ENCODE results near the gene KIF21A. TPM values are rescaled to one million over a fixed set of nuclear protein-coding genes. Genes with fewer than 3 reads are reported as not detected.

KIF21A gene
- total and polyA plus RNA-seq, 12 donors = 5.8 to 29.7 (median 11.0) TPM

GRCh38 chr12:39413836-39414771 is 28.8 kb downstream of the KIF21A start:
- H3K27ac ChIP-seq = no peak overlapping the region
- TF ChIP-seq CTCF (IDR thresholded peaks at IDR 0.05) (no peak), POLR2A (IDR thresholded peaks at IDR 0.05) (no peak)
- no peaks in the 10 kb centered on the region for H3K9me3 ChIP-seq (replicated peaks in 1 of 3)
- H3K36me3 ChIP-seq (replicated peaks in 1 of 2) = no peaks in the 10 kb centered on the region
- 77 to 89% (median 82%) methylated on average over 2 of the region's 2 CpGs for WGBS, 4 donors
- no peak overlapping the region for H3K4me3 ChIP-seq
- no peaks in the 10 kb centered on the region for H3K4me1 ChIP-seq (replicated peaks in 1 of 2)
- intact Hi-C loops (cut with DNase I) = no loop called here
- no peak for DNase-seq
- no peaks in the 10 kb centered on the region for H3K27me3 ChIP-seq

- H3K4me3 ChIP-seq = no peak overlapping the region
- no peak for DNase-seq
- no peaks in the 10 kb centered on the region for H3K36me3 ChIP-seq (replicated peaks in 1 of 2)
- no peak overlapping the region for H3K27ac ChIP-seq
- 80 to 89% (median 84%) methylated on average over 6 of the region's 6 CpGs for WGBS, 4 donors
- TF ChIP-seq CTCF (IDR thresholded peaks at IDR 0.05) = no peak
- no peak for TF ChIP-seq POLR2A (IDR thresholded peaks at IDR 0.05)
- H3K27me3 ChIP-seq = no peaks in the 10 kb centered on the region
- intact Hi-C loops (cut with DNase I) = no loop called here
- no peaks in the 10 kb centered on the region for H3K9me3 ChIP-seq (replicated peaks in 1 of 3)
- H3K4me1 ChIP-seq (replicated peaks in 1 of 2) = peaks cover 0 to 6% of the 10 kb centered on the region in 2 donors
Observed at GRCh38 chr12:39412210-39412609, 30.7 kb downstream of the KIF21A start.

GRCh38 chr12:39406262-39406661 is 36.7 kb downstream of the KIF21A start:
- Histone ChIP-seq H3K36me3 (replicated peaks in 1 of 2) (no peaks in the 10 kb centered on the region), H3K27ac (no peak overlapping the region), H3K4me1 (replicated peaks in 1 of 2) (peaks cover 0 to 7% of the 10 kb centered on the region in 2 donors), H3K27me3 (no peaks in the 10 kb centered on the region), H3K4me3 (no peak overlapping the region), H3K9me3 (replicated peaks in 1 of 3) (peaks cover 0 to 6% (median 0%) of the 10 kb centered on the region in 3 donors)
- no peak for DNase-seq
- TF ChIP-seq CTCF (IDR thresholded peaks at IDR 0.05) (no peak), POLR2A (IDR thresholded peaks at IDR 0.05) (no peak)
- intact Hi-C loops (cut with DNase I) = no loop called here

- no peaks in the 10 kb centered on the region for H3K36me3 ChIP-seq (replicated peaks in 1 of 2)
- WGBS, 4 donors = 86 to 91% (median 89%) methylated on average over 3 of the region's 3 CpGs
- H3K4me3 ChIP-seq = no peak overlapping the region
- peaks cover 0 to 7% of the 10 kb centered on the region in 2 donors for H3K4me1 ChIP-seq (replicated peaks in 1 of 2)
- no peak for TF ChIP-seq POLR2A (IDR thresholded peaks at IDR 0.05)
- no peak for TF ChIP-seq CTCF (IDR thresholded peaks at IDR 0.05)
- peaks cover 0 to 6% (median 0%) of the 10 kb centered on the region in 3 donors for H3K9me3 ChIP-seq (replicated peaks in 1 of 3)
- intact Hi-C loops (cut with DNase I) = no loop called here
- no peak overlapping the region for H3K27ac ChIP-seq
- H3K27me3 ChIP-seq = no peaks in the 10 kb centered on the region
- no peak for DNase-seq
Observed at GRCh38 chr12:39405580-39405979, 37.3 kb downstream of the KIF21A start.
